Neuron (in vitro differentiated cells): ENCODE results near the gene TSPAN18.

Experiments used
- H2AFZ ChIP-seq: one replicate; pipeline ENCODE4 v1.6.1; 2013; ENCODE audit warnings: low read depth, mild to moderate bottlenecking, inconsistent platforms, low read length, moderate library complexity
- H3K27me3 ChIP-seq: one replicate; pipeline ENCODE4 v1.6.1; 2013; ENCODE audit warnings: low read length; ENCODE audit not compliant: insufficient read depth
- H3K36me3 ChIP-seq: one replicate; pipeline ENCODE4 v1.6.1; 2013; ENCODE audit warnings: low read length; ENCODE audit not compliant: insufficient read depth
- H3K4me1 ChIP-seq: one replicate; pipeline ENCODE4 v1.6.1; 2013; ENCODE audit warnings: low read length; ENCODE audit not compliant: insufficient read depth
- H3K4me3 ChIP-seq: 2 replicates; pipeline ENCODE4 v1.5.1; 2013; ENCODE audit warnings: mild to moderate bottlenecking, low read length, moderate library complexity
- H3K9me3 ChIP-seq: one replicate; pipeline ENCODE4 v1.6.1; 2013; ENCODE audit warnings: low read length

The TSPAN18 gene

DNA sequence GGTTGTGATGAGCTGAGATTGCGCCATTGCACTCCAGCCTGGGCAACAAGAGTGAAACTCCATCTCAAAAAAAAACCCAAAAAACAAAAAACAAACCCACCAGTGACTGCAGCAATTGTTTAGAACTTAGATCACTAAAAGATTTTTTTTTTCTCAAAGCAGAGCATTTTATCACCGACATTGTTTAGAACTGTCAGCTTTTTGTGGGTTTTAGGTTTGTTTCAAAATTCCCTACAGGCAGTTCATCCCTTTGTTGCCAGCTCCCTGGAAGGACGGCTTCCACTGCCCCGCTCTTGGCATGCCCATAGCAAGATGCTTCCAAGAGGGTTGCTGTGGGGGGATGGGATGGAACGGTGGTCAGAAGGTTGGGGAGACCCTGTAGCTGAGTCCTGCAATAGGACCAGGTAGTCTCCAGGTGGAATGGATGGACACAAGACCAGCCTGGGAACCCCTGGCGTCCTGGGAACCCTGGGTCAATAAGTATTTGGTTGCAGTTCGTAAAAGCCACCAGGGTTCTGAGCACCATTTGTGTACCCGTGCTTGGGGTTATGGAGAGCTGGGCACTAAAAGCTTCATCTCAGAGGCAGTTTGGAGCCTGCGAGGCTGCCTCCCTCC is 46.7 kb downstream of the TSPAN18 start:
- Histone ChIP-seq H2AFZ (no peak overlapping the region), H3K4me3 (no peak overlapping the region), H3K4me1 (no peaks in the 10 kb centered on the region), H3K9me3 (no peaks in the 10 kb centered on the region), H3K27me3 (no peaks in the 10 kb centered on the region), H3K36me3 (peaks cover 4% of the 10 kb centered on the region)

DNA sequence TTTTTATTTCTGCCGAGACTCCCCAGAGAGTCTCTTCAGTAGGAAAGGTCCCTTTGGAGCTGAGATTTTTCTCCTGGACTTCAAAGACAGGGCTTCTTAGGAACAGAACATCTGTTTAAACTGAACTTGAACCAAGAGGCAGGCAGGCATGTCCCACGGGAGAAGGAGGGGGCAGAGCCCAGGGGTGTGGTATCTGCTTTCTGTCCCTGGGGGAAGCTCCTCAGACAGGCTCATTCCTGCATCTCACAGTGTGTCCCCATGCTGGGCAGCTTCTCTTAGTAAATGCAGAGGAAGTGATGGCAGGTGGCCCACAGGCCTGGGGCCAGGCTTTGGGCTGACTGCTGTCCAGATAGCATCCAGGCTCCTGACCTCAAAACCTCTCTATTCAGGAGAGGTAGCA is 47.3 kb downstream of the TSPAN18 start:
- Histone ChIP-seq H3K27me3 (no peaks in the 10 kb centered on the region), H3K4me3 (no peak overlapping the region), H3K4me1 (no peaks in the 10 kb centered on the region), H2AFZ (no peak overlapping the region), H3K9me3 (no peaks in the 10 kb centered on the region), H3K36me3 (peaks cover 2% of the 10 kb centered on the region)

DNA sequence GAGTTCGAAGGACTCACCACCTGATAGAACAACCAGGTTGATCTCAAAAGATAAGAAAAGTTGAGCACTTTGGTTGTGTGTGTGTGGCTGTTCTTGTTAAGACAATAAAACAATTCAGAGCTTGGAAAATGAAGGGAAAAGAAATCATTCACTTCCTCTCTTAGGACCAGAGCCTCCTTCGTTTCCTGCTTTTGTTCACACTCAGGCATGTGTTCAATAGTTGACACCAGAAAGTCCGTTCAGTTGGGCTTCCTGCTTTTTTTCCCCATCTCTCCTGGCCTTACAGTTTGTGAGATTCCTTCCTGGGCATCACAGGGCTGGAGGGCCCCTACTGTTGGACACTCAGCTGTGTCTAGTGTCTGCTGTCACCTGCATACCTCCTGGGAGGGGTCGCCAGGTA is 48.0 kb downstream of the TSPAN18 start:
- no peak overlapping the region for H3K4me3 ChIP-seq
- H3K4me1 ChIP-seq: no peaks in the 10 kb centered on the region
- peaks cover 8% of the 10 kb centered on the region for H3K36me3 ChIP-seq
- no peaks in the 10 kb centered on the region for H3K9me3 ChIP-seq
- H2AFZ ChIP-seq: no peak overlapping the region
- no peaks in the 10 kb centered on the region for H3K27me3 ChIP-seq

DNA sequence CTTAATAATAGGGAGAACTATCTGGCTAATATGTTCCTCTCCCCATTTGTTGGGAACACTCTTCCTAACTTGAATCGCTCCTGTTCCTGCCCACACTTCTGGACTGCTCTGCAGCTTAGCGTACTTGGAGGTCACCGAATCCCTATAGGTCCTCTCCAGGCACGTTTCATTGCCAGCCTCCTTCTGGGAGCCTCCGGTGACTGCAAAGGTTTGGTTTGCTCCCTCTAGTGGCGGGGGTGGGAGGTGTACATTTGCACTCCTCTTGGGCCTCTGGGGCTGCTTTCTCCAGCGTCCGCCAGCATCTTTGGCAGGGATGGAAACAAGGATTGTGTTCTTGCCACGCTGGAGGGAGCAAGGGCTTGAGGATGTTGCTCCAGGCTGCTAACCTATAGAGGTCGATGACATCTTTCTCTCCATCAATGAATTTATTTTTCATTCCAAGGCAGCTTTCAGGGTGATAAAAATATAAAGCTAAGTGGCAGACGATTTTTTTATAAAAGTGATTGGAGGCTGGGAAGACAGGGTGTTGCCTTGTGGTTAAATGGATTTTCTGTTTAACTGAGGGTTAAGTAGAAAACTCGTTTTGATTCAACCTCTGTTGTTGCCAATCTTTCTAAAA is 48.7 kb downstream of the TSPAN18 start:
- Histone ChIP-seq H2AFZ (no peak overlapping the region), H3K27me3 (no peaks in the 10 kb centered on the region), H3K36me3 (peaks cover 13% of the 10 kb centered on the region), H3K4me3 (no peak overlapping the region), H3K9me3 (no peaks in the 10 kb centered on the region), H3K4me1 (no peaks in the 10 kb centered on the region)

DNA sequence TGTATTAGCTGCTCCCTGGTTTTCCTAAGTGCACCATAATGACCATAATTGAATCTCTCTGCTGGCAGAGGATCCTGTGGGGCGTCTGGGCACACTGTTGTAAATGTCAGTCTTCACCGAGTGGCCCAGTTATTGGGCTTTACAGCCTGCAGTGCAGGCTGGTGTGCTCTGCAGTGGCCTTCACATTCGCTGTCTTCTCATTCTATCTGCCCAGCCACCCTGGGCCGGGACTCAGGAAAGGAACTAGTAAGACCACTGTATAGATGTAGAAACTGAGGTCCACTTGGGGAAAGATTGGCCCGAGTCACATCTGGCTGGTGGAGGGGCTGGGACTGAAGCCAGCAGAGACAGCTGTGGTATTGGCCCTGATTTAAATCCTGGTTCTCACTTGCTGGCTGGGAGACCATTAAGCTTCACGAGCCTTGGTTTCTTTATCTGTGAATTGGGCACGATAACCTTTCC is 49.3 kb downstream of the TSPAN18 start:
- no peak overlapping the region for H3K4me3 ChIP-seq
- H2AFZ ChIP-seq: no peak overlapping the region
- H3K27me3 ChIP-seq: no peaks in the 10 kb centered on the region
- no peaks in the 10 kb centered on the region for H3K4me1 ChIP-seq
- H3K36me3 ChIP-seq: peaks cover 13% of the 10 kb centered on the region
- H3K9me3 ChIP-seq: no peaks in the 10 kb centered on the region

DNA sequence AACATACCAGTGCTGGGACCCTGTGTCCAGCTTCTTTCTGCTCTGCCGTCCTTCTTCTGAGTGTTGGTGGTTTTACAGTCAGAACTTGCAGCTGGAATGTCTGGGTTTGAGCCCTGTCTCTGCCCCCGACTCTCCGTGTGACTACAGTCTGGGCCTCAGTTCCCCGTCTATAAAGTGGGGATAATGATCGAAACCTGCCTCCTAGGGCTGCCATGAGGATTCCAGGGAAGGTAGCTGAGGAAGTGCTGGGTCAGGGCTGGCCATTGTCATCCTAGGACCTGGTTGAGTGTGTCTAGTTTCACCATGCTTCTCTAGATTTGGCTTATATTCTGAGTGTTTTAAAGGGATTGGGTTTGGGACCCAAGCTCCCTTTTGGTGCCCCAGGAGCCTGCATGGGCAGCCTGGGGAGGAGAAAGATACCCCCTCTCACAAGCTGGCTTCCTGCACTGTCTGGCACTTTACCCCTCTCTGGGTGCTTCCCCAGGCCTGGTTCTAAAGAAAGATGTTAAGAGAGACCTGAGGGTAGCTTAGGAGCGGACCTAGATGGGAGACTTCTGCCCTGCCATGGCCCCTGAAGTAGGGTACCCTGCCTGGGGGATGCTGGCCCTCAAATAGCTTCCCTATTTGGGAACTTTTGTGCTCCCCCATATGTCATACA is 49.9 kb downstream of the TSPAN18 start:
- Histone ChIP-seq H2AFZ (no peak overlapping the region), H3K4me1 (no peaks in the 10 kb centered on the region), H3K9me3 (no peaks in the 10 kb centered on the region), H3K27me3 (no peaks in the 10 kb centered on the region), H3K4me3 (no peak overlapping the region), H3K36me3 (peaks cover 13% of the 10 kb centered on the region)

DNA sequence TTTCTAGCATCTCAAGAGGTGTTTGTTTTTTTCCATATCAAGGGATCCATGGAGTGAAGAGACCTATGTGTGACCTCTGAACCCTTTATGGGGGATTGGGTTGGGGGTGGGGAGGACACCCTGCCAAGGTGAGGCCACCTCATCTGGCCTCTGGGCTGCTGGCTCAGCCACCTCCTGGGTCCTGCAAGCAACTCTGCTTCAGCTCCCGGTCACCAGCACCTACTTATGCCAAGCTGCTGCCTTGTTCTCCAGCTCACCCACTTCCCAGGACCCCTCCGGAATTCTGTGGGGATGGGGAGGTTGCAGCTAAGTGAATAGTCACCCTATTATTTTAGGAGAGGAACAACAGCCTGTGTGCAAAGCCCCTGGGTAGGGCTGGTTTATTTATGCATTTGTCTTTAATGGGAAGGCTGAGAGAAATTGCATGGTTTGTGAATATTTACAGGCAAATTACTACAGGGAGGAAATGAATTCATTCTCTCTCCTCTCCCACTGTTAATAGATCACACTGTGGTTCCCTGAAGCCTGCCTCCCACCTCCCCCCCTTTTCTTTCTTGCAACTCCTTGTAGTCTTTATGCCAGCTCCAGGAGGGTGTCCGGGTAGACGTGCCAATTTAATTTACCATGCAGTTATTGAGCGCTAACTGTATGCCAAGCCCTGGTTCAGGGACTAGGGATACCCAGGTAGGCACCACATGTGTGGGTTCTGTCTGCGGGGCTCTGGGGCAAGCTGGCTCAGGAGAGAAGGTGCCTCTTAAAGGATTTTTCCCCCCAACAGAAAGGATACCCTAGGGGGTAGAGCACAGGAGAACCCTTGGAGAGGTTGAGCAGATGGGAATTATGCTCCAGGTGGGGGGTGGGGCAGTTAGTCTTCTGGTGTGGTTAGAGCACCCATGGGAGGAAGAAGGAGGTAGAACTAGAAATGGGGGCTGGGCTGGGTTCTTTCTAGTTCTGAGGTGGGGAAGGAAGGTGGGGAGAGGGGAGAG is 50.7 kb downstream of the TSPAN18 start:
- Histone ChIP-seq H3K9me3 (no peaks in the 10 kb centered on the region), H3K27me3 (no peaks in the 10 kb centered on the region), H3K4me3 (no peak overlapping the region), H3K36me3 (peaks cover 13% of the 10 kb centered on the region), H2AFZ (no peak overlapping the region), H3K4me1 (no peaks in the 10 kb centered on the region)

DNA sequence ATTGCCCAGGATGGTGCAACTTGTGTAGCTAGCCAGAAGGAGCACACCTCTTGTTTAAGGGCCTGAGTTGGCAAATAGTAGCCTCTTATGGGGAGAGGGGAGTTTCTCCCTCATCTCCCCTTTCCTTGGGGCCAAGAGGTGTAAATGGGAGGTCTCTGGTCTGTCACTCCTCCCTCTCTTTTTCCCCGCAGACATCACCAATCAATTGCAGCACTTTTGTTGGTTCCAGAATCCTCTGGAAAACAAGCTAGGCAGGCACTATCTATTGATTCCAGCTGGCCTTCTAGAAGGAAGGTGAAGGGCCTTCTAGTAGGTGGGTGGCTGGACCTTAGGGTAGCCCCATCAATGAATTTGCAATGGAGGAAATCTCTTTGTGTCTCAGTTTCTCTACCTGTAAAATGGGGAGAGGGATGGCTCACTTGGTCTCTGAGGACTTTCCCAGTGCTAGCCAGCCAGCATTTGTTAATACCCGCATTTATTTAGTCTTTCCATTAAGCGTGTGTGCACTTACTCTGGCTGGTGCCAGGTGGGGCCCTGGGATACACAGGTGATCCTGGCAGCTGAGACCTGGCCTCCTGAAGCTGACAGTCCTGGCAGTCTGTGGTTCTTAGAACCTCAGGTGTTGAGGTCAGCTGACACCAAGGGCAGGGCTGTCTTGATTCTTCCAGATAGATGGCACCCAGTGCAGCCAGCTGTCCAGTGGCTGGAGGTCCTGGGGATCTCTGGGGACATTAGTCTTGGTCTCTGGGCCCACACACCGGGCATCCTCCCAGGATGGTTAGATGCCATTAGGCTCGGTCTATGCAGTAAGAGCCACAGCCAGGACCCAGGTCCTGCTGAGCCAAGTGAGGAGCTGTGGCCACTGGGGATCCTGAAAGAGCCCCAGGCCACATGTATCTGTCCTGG is 51.7 kb downstream of the TSPAN18 start:
- no peaks in the 10 kb centered on the region for H3K9me3 ChIP-seq
- H3K4me3 ChIP-seq: no peak overlapping the region
- H3K4me1 ChIP-seq: no peaks in the 10 kb centered on the region
- H2AFZ ChIP-seq: no peak overlapping the region
- peaks cover 12% of the 10 kb centered on the region for H3K36me3 ChIP-seq
- H3K27me3 ChIP-seq: no peaks in the 10 kb centered on the region

DNA sequence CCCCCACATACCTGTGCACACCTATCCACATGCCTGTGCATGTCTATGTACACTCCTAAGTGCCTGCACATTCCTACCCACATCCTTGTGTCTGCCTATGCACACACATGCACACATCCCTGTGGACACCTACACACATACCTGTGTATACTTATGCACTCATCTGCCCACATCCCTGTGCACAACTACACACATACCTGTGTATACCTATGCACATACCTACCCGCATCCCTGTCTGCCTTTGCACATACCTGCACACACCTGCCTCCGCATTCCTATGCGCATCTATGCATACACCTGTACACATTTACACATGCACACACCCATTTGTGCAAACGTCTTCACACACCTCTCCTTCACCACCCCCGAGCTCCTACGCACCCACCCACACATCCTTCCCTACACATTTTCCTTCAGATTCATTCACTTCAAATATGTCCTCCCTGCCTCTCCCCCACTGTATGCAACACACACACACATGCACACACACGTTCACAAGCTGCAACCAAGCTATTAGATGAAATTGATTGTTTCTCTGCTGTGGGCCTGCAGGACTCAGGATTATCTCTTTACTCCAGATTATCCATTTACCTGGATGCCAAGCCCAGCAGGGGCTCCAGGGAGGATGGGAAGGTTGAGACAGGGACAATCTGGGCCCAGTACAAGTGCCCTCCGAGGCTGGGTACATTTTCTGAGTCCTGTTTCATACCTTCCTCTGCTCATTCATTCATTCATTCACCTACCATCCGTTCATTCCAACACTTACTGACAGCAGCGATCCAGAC is 53.2 kb downstream of the TSPAN18 start:
- peaks cover 14% of the 10 kb centered on the region for H3K4me1 ChIP-seq
- H2AFZ ChIP-seq: no peak overlapping the region
- H3K36me3 ChIP-seq: peaks cover 11% of the 10 kb centered on the region
- no peak overlapping the region for H3K4me3 ChIP-seq
- no peaks in the 10 kb centered on the region for H3K9me3 ChIP-seq
- no peaks in the 10 kb centered on the region for H3K27me3 ChIP-seq

DNA sequence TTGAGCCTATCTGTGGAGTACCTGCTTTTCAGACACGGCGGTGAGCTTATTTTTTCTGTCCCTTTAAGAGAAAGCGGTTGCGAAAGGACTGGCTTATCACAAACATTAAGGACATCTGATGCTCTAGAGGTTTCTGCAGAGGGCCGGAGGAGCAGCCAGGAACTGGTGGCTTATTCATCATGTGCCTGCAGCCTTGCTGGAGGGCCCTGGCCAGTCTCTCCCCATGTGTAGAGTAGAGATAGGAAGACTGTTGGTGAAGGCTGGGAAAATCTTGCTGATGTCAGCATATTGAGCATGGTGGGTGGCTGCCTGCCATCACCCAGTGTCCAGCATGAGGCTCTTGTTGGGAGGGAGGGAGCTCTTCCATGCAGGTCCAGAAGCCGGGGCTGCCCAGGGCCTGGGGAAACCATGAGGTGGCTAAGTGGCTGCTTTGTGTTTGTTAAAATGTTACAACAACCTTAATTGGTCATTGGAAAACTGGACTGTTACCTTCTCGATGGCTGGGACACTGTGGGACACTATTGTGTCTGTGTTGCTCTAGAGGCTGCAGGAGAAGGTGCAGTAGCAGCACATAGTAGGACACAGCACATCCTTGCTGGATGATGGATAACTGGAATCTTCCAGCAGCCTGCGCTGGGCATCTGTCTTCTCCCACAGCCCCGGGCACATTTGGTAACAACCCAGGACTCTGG is 54.3 kb downstream of the TSPAN18 start:
- Histone ChIP-seq H2AFZ (no peak overlapping the region), H3K36me3 (peaks cover 11% of the 10 kb centered on the region), H3K27me3 (no peaks in the 10 kb centered on the region), H3K9me3 (no peaks in the 10 kb centered on the region), H3K4me3 (no peak overlapping the region), H3K4me1 (peaks cover 26% of the 10 kb centered on the region)

DNA sequence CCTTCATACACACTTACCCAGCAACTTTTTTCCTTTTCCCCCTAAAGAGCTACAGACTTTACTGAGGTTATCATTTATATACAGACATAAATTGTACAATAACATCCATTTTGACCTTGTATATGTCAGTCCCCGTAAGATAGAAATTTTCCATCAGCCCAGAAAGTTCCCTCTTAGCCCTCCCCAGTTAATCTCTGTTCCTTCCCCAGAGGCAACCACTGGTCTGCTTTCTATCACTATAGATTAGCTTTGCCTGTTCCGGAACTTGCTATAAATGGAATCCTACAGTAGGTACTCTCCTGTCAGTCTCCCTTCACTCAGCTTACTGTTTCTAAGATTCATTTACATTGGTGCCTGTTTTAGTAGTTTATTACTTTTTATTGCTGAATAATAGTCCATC is 54.9 kb downstream of the TSPAN18 start:
- Histone ChIP-seq H3K27me3 (no peaks in the 10 kb centered on the region), H3K4me3 (no peak overlapping the region), H3K4me1 (peaks cover 29% of the 10 kb centered on the region), H2AFZ (no peak overlapping the region), H3K36me3 (peaks cover 11% of the 10 kb centered on the region), H3K9me3 (no peaks in the 10 kb centered on the region)
